Parathyroid adenoma (tissue), 2 donors: ENCODE data around the gene RIPOR2.

ENCODE experiments used
- H2AFZ ChIP-seq: fragments of 300-600 bp; sonication (generic); one replicate; pipeline ENCODE4 v1.7.0; 2017; ENCODE audit warnings: antibody characterized with exemption, mild to moderate bottlenecking
- H3K27ac ChIP-seq: fragments of 300-600 bp; sonication (generic); one replicate; pipeline ENCODE4 v1.7.0; 2017
- H3K27me3 ChIP-seq: fragments of 300-600 bp; sonication (generic); one replicate; pipeline ENCODE4 v1.7.0; 2017; ENCODE audit warnings: low read length; ENCODE audit not compliant: control insufficient read depth, insufficient read depth
- H3K36me3 ChIP-seq: fragments of 300-600 bp; sonication (generic); one replicate; pipeline ENCODE4 v1.7.0; 2017; ENCODE audit warnings: low read length; ENCODE audit not compliant: control insufficient read depth, insufficient read depth
- H3K4me1 ChIP-seq: fragments of 300-600 bp; sonication (generic); one replicate; pipeline ENCODE4 v1.7.0; 2017; ENCODE audit warnings: control low read depth
- H3K4me2 ChIP-seq: fragments of 300-600 bp; sonication (generic); one replicate; pipeline ENCODE4 v1.7.0; 2017; ENCODE audit warnings: low read length
- H3K4me3 ChIP-seq: fragments of 300-600 bp; sonication (generic); one replicate; pipeline ENCODE4 v1.7.0; 2017; ENCODE audit warnings: low read depth, low read length
- H3K79me2 ChIP-seq: fragments of 300-600 bp; sonication (generic); one replicate; pipeline ENCODE4 v1.7.0; 2017; ENCODE audit warnings: control low read depth
- H3K9ac ChIP-seq: fragments of 300-600 bp; sonication (generic); one replicate; pipeline ENCODE4 v1.7.0; 2017; ENCODE audit warnings: mild to moderate bottlenecking
- H3K9me3 ChIP-seq: fragments of 300-600 bp; sonication (generic); one replicate; pipeline ENCODE4 v1.7.0; 2017; ENCODE audit warnings: low read length; ENCODE audit not compliant: control insufficient read depth
- TF ChIP-seq, protein P1 (sequence below): fragments of 300-600 bp; sonication (generic); IDR thresholded peaks from one replicate; pipeline ENCODE4 v1.7.0; 2017; ENCODE audit warnings: antibody characterized with exemption, mild to moderate bottlenecking
- donor health status: primary hyperparathyroidism.

Gene RIPOR2, protein sequence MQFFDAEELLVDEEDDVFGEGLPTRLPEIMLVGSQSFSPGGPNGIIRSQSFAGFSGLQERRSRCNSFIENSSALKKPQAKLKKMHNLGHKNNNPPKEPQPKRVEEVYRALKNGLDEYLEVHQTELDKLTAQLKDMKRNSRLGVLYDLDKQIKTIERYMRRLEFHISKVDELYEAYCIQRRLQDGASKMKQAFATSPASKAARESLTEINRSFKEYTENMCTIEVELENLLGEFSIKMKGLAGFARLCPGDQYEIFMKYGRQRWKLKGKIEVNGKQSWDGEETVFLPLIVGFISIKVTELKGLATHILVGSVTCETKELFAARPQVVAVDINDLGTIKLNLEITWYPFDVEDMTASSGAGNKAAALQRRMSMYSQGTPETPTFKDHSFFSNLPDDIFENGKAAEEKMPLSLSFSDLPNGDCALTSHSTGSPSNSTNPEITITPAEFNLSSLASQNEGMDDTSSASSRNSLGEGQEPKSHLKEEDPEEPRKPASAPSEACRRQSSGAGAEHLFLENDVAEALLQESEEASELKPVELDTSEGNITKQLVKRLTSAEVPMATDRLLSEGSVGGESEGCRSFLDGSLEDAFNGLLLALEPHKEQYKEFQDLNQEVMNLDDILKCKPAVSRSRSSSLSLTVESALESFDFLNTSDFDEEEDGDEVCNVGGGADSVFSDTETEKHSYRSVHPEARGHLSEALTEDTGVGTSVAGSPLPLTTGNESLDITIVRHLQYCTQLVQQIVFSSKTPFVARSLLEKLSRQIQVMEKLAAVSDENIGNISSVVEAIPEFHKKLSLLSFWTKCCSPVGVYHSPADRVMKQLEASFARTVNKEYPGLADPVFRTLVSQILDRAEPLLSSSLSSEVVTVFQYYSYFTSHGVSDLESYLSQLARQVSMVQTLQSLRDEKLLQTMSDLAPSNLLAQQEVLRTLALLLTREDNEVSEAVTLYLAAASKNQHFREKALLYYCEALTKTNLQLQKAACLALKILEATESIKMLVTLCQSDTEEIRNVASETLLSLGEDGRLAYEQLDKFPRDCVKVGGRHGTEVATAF

DNA sequence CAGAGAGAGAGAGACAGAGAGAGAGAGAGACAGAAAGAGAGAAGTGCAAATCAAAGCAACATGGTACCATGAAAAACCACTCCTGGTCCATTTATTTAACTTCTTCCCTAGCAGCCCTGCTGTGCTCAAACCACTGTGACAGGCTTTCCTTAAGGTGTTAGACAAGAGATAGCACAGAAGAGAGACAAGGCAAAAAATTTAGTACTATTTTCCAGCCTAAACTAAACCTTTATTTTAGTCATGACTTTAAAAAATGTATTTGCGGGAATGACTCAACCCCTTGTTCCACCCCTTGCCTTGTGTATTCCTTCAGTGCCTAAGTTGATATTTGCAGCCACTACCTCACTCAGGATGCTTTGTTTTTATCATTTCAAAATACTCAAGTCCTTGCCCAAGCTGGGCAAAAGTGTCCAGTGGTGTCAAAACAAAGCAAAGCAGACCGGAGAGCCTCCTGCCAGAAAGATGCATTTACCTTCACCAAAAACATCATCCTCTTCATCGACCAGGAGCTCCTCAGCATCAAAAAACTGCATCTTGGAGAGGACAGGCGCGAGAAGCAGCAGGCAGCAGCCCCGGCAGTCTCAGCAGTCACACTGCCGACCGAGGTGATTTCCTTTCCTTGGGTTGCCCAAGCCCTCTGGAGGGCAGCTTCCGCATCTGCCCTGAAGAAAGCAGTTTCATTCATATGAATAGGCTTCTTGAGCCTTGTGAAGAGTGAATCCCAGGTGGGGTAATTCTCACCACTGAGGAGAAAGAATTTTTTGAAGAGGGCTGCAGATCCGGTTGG lies at the start of gene RIPOR2:
TSS of gene RIPOR2 (minus strand) at position 595 of the 787 bp plus-strand sequence. CDS start at position 533, 62 bp downstream.
- H3K4me3 ChIP-seq = no peak within 1 kb of the TSS
- H3K79me2 ChIP-seq = no peaks in the 10 kb centered on the region
- H3K4me1 ChIP-seq = no peaks in the 10 kb centered on the region

DNA sequence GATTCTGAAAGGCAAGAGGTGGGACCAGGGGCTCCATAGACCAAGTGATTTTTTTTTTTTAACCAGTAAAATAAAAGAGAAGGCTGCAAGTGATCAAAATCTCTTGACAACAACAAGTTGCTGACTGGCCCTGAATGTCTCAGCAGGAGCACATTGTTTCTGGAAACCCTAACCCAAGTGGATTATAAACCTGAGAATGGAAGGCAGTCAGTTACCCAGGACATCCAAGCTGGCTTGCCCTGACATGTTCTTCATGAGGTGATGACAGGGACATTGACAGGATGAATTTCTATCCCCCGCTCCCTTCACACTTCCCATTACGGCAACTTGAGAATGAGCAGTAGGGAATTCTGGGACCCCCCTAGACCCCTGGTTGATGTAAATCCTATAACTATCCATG lies 49.6 kb upstream of the RIPOR2 start:
- Histone ChIP-seq H2AFZ (no peak overlapping the region), H3K4me3 (no peak overlapping the region), H3K27ac (no peak overlapping the region), H3K9ac (no peak overlapping the region), H3K79me2 (no peaks in the 10 kb centered on the region), H3K4me1 (no peaks in the 10 kb centered on the region), H3K27me3 (no peaks in the 10 kb centered on the region), H3K9me3 (no peaks in the 10 kb centered on the region), H3K36me3 (no peaks in the 10 kb centered on the region), H3K4me2 (no peak overlapping the region)
- TF ChIP-seq, protein P1, sequence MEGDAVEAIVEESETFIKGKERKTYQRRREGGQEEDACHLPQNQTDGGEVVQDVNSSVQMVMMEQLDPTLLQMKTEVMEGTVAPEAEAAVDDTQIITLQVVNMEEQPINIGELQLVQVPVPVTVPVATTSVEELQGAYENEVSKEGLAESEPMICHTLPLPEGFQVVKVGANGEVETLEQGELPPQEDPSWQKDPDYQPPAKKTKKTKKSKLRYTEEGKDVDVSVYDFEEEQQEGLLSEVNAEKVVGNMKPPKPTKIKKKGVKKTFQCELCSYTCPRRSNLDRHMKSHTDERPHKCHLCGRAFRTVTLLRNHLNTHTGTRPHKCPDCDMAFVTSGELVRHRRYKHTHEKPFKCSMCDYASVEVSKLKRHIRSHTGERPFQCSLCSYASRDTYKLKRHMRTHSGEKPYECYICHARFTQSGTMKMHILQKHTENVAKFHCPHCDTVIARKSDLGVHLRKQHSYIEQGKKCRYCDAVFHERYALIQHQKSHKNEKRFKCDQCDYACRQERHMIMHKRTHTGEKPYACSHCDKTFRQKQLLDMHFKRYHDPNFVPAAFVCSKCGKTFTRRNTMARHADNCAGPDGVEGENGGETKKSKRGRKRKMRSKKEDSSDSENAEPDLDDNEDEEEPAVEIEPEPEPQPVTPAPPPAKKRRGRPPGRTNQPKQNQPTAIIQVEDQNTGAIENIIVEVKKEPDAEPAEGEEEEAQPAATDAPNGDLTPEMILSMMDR = no peak

More for the DNA sequence above, at the start of gene RIPOR2:
- no peak within 1 kb of the TSS for H2AFZ ChIP-seq
- no peak within 1 kb of the TSS for H3K4me2 ChIP-seq
- no peak within 1 kb of the TSS for H3K9ac ChIP-seq
- H3K27me3 ChIP-seq = no peaks in the 10 kb centered on the region
- TF ChIP-seq, protein P1 = no peak
- H3K36me3 ChIP-seq = no peaks in the 10 kb centered on the region
- no peak within 1 kb of the TSS for H3K27ac ChIP-seq
- H3K9me3 ChIP-seq = no peaks in the 10 kb centered on the region

DNA sequence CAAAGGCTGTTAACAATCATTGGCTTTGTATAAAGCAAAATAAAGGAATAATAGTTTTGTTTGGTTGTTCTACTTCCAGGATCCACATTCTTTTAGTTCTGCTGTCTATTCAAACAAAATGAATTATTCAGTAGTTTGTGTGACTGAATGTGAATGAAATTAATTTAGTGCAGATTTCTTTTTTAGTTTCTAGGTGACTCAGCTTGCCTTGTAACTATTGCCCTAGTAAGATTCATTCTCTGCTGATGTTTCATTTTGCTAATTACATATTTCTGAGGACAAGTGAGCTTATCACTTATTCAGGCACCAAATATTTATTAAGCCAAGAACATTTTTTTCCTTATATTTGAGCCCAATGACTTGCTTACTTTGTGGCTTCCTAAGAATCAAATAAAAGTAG lies 46.5 kb upstream of the RIPOR2 start:
- TF ChIP-seq, protein P1 = no peak
- Histone ChIP-seq H3K27me3 (no peaks in the 10 kb centered on the region), H3K4me2 (no peak overlapping the region), H3K4me1 (no peaks in the 10 kb centered on the region), H3K79me2 (no peaks in the 10 kb centered on the region), H3K9me3 (no peaks in the 10 kb centered on the region), H3K4me3 (no peak overlapping the region), H3K27ac (no peak overlapping the region), H3K9ac (no peak overlapping the region), H2AFZ (no peak overlapping the region), H3K36me3 (no peaks in the 10 kb centered on the region)

DNA sequence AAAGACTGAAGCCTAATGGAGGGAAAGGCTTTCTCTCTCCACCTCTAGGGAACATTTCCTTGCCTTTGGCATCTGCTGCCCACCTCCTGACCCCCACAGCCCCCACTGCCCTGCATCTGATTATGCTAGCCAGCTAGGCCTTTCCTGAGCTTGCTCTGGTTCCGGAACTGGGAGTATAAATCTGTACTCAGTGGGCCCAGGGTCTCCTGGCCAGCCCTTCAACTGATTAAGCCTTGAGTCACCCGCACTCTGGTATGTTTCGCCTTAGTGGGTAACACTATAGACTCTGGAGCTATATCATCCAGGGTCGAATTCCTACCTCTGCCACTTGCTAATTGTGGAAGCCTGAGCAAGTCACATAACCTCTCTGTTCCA lies 45.6 kb upstream of the RIPOR2 start:
- H2AFZ ChIP-seq = no peak overlapping the region
- no peaks in the 10 kb centered on the region for H3K27me3 ChIP-seq
- no peak overlapping the region for H3K27ac ChIP-seq
- no peaks in the 10 kb centered on the region for H3K9me3 ChIP-seq
- TF ChIP-seq, protein P1 = no peak
- no peaks in the 10 kb centered on the region for H3K36me3 ChIP-seq
- no peak overlapping the region for H3K4me3 ChIP-seq
- no peak overlapping the region for H3K9ac ChIP-seq
- no peaks in the 10 kb centered on the region for H3K4me1 ChIP-seq
- no peaks in the 10 kb centered on the region for H3K79me2 ChIP-seq
- no peak overlapping the region for H3K4me2 ChIP-seq
